Measurements from ENCODE around the gene S100A2.
"Not testable (repeated sequence)": the region's sequence is repeated elsewhere in the genome, so short reads cannot be mapped to it uniquely, and the experiment has no call there.

Gene S100A2

GRCh38 chr1:153562021-153562420 lies 3.6 kb downstream of the S100A2 start:
- DNase-seq = not testable (repeated sequence)

- DNase-seq = no peak
Measured at GRCh38 chr1:153561466-153561985, 4.1 kb downstream of the S100A2 start.

DNA sequence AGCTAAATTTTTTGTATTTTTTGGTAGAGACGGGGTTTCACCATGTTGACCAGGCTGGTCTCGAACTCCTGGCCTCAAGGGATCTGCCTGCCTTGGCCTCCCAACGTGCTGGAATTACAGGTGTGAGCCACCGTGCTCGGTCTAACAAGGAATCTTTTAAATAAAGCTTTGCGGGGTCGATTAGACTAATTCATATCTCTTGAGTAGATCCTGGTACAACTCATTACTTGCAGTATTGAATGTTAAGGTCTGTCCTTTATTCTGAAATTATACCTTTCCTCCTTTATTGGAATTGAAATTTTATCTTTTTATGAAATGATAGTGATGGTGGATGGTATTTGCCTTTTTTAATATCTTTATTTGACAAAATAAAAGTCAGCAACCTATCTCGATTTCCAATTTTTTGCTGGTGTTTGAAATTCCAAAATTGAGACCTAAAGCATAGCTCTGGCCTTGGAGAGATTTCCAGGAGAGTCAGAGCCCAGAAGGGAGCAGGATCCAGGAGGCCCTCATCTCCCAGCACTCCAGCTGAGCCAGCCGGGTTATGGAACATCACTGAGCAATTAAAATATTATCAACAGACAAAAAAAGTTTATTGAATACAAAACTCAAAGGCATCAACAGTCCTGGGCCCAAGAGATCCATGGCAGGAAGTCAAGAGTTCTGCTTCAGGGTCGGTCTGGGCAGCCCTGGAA lies 4.7 kb downstream of the S100A2 start:
- no peak for DNase-seq

GRCh38 chr1:153560241-153560640 lies 5.4 kb downstream of the S100A2 start:
- no peak for DNase-seq

DNA sequence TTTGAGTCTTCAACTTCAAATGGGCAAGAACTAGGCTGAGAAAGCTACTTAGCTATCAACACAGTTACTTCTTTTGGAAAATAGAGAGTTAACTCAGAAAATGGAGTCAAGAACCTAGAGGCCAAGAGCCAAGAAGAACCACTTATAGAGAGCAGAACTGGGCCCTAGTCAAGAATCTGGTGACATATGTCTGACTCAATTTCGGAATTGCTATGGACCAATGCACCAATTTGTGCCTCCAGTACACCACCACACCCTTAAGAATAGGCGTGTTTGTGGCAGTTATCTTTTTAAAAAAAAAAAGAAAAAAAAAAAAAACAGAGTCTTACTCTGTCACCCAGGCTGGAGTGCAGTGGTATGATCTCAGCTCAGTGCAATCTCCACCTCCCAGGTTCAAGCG lies 7.8 kb downstream of the S100A2 start:
- DNase-seq = no peak

- no peak for DNase-seq
Measured at GRCh38 chr1:153556348-153556747, 9.3 kb downstream of the S100A2 start.

- DNase-seq = no peak
Measured at GRCh38 chr1:153553830-153554541, 11.7 kb downstream of the S100A2 start.

DNA sequence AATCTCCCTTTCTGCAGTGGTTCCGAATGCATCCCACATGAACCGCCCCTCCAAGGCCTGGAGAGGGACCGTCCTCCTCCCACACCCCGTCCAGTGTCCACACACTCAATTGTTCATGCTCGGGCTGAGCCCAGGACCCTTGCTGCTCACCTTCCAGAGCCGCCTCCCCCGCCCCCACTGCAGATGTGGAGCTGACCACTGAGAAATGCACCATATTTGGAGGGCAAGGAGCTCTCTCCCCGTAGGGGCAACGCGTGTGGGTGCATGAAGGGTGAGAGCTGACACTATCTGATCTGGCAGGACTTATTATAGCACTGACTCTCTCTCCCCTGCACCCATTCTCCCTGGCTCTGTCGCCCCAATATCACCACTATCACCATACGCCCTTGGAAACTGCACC lies 12.5 kb downstream of the S100A2 start:
- no peak for DNase-seq

- DNase-seq = no peak
Measured at GRCh38 chr1:153552335-153552734, 13.3 kb downstream of the S100A2 start.

- no peak for DNase-seq
Measured at GRCh38 chr1:153550827-153551500, 14.7 kb downstream of the S100A2 start.

GRCh38 chr1:153550398-153550758 lies 15.3 kb downstream of the S100A2 start:
- DNase-seq = no peak

GRCh38 chr1:153549741-153550397 lies 15.8 kb downstream of the S100A2 start:
- DNase-seq = no peak

DNA sequence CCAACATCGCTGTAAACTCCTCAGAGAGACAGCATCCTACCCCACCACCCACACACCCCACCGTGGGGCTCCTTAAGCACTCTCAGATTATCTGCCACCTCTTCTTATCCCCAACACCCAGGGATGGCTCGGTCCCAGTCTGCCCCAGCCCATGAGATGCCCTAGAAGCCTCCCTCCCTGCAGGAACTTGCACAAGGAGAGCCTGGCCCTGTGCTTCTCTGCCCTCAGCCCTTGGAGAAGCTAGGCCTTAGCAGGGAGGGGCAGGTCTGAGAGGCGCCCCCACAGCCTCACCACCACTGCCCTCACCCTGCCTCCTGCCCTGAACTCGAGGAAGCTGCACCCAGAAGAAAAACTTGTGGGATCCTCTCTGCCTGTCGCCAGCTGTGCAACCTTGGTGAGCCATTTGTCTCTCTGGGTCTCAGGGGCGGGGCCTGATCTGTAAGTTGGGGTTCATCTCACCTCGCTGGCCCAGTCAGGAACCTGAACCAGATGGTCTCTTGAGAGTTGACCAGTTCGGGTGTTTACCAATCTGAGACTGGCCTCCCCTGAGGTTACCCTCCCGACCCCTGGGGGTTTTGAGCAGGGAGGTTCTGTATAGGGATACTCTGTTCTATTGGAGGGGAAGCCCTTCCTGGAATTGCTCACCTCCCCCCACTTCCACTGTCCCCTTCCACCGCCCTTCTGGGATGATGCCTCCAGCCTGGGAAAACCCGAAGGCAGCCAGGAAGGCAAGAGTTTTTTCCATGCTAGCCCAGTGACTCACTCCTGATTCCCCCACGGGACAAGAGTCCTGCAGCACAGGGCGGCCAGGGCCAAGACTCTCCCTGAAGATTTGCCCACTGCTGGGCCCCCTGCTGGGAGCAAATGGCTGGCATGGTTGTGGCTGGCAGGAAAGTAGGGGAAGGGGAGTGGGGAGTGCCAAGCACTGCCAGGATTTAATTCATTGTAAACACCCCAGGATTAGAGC lies 16.6 kb downstream of the S100A2 start, which contains the start of gene S100A3:
Gene S100A3, minus strand, starts transcription at position 537 of the 967 bp plus-strand sequence. CDS start 773 bp downstream, outside the sequence.
- DNase-seq = no peak

- DNase-seq = no peak
Measured at GRCh38 chr1:153547560-153548551, 17.8 kb downstream of the S100A2 start.

GRCh38 chr1:153546796-153547559 lies 18.7 kb downstream of the S100A2 start:
- DNase-seq = no peak

GRCh38 chr1:153546371-153546770 lies 19.3 kb downstream of the S100A2 start:
- no peak for DNase-seq

- peak; percentile 60 for DNase-seq
Measured at GRCh38 chr1:153545067-153546055, 20.3 kb downstream of the S100A2 start, which contains the start of gene S100A4. Gene S100A4 (minus strand): TSS chr1:153545806. CDS start chr1:153544794, 1,012 bp downstream.

- no peak for DNase-seq
Measured at GRCh38 chr1:153544453-153545066, 21.1 kb downstream of the S100A2 start.
